Measurements from ENCODE around the gene ATG5.
"Not testable (repeated sequence)": the region's sequence is repeated elsewhere in the genome, so short reads cannot be mapped to it uniquely, and the experiment has no call there.

ATG5 gene

DNA sequence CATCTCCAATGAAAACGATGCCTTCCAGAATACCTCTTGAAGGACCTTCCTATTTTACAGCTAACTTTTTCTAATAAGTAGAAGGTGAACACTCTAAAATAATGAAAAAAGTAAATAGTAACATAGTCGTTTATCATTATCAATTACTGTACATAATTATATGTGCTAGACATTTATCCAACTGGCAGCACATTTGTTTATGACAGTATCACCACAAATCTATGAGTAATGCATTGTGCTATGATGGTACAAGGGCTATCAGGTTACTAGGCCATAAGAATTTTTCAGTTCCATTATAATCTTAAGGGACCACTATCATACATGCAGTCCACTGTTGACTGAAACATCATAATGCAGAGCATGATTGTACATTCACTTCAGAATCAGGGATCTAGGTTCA lies 68.4 kb downstream of the ATG5 start:
- DNase-seq (ENCODE audit: low read depth, low spot score) = no peak

DNA sequence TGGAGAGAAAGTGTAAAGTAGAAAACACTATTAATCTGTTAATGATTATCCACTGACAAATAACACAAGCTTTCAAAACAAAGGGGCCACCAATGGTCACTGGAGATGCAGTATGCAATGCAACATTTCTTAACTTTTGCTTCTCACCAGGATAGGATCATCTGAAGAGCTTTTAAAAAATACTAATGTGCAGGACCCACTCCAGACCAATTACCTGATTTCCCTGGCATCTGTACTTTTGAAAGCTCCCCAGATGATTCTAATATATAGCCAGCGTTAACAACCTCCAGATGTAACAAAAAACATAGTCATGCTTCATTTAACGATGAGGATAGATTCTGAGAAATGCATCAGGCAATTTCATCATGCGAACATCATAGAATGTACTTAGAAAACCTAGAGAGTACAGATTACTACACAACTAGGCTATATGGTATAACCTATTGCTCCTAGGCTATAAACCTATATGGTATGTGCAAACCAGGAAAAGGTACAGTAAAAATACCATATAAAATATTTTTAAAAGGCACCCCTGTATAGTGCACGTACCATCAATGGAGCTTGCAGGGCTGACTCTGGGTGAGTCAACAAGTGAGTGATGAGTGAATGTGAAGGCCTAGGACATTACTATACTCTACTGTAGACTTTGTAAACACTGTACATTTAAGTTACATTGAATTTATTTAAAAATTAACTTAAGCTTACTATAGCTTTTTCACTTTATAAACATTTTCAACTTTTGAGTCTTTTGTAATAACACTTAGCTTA lies 69.2 kb downstream of the ATG5 start:
- DNase-seq (ENCODE audit: low read depth, low spot score) = no peak

GRCh38 chr6:106255306-106255705 lies 70.3 kb downstream of the ATG5 start:
- no peak for DNase-seq (ENCODE audit: low read depth, low spot score)

GRCh38 chr6:106254636-106255035 lies 70.9 kb downstream of the ATG5 start:
- DNase-seq (ENCODE audit: low read depth, low spot score) = no peak

DNA sequence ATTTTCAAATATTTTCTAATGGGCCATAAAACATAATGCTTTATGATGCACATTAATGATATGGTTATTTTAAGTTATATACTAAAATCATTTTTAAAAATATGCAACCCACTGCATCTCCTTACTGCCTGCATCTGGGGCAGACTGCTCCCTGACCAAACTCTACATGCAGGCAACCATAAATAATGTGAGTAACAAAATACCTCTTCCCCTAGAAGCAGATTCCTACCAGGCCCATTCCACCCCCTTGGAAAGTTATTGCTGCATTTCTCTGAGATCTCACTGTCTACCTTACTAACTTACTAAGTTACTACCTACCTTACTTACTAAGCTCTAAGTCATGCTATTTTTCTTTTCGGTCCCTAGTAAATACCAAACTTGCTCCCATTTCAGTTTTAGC lies 71.8 kb downstream of the ATG5 start:
- DNase-seq (ENCODE audit: low read depth, low spot score) = no peak

- DNase-seq (ENCODE audit: low read depth, low spot score) = no peak
Observed at GRCh38 chr6:106253172-106253571, 72.4 kb downstream of the ATG5 start.

DNA sequence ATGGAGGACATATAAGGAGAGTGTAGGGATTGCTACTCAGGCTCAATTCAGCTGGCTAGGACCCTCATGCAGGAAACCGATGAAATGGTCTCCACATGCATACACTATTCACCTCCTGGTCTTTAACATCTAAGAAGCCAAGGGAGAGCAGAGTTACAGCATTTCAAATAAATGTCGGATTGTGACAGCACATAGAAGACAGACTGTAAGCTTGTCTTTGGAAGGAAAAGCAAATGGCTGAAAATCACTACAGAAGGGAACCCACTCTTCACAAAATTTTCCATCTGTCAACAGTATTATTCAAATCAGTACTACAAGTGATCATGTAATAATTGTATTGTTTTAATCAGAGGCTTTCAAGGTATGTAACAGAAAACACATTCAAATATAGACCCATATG lies 72.9 kb downstream of the ATG5 start:
- DNase-seq (ENCODE audit: low read depth, low spot score) = no peak

GRCh38 chr6:106251531-106252255 lies 73.9 kb downstream of the ATG5 start:
- DNase-seq (ENCODE audit: low read depth, low spot score) = not testable (repeated sequence)

GRCh38 chr6:106250953-106251352 lies 74.6 kb downstream of the ATG5 start:
- DNase-seq (ENCODE audit: low read depth, low spot score) = no peak

GRCh38 chr6:106249658-106250057 lies 75.9 kb downstream of the ATG5 start:
- no peak for DNase-seq (ENCODE audit: low read depth, low spot score)

GRCh38 chr6:106247733-106248132 lies 77.8 kb downstream of the ATG5 start:
- no peak for DNase-seq (ENCODE audit: low read depth, low spot score)

GRCh38 chr6:106247293-106247692 lies 78.3 kb downstream of the ATG5 start:
- no peak for DNase-seq (ENCODE audit: low read depth, low spot score)

- DNase-seq (ENCODE audit: low read depth, low spot score) = no peak
Observed at GRCh38 chr6:106244931-106245330, 80.6 kb downstream of the ATG5 start.

- no peak for DNase-seq (ENCODE audit: low read depth, low spot score)
Observed at GRCh38 chr6:106244521-106244920, 81.0 kb downstream of the ATG5 start.

DNA sequence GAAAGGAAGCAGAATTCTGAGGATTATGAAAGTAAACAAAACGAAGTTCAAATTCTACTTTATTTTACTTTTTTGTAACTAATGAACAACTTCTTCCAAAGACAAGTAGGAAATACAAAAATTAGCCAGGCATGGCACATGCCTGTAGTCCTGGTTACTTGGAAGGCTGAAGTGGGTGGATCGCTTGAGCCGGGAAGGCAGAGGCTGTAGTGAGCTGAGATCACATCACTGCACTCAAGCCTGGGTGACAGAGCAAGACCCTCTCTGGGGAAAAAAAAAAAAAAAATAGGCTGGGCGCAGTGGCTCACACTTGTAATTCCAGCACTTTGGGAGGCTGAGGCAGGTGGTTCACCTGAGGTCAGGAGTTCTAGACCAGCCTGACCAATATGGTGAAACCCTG lies 82.3 kb downstream of the ATG5 start:
- DNase-seq (ENCODE audit: low read depth, low spot score) = no peak

DNA sequence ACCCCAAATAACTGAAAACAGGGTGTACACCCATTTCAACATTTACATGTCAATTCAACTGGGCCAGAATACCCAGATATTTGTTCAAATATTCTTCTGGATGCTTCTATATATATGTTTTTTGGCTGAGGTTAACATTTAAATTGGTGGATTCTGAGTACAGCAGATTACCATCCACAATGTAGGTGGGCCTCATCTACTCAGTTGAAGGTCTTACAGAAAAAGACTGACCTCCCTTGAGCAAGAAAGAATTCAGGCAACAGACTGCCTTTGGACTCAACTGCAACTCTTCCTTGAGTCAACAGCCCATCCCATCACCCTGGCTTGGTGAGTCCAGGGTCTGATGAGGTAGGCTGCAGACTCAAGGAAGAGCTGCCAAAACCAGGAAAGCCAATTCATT lies 84.1 kb downstream of the ATG5 start:
- no peak for DNase-seq (ENCODE audit: low read depth, low spot score)

- no peak for DNase-seq (ENCODE audit: low read depth, low spot score)
Observed at GRCh38 chr6:106237286-106237685, 88.3 kb downstream of the ATG5 start.

GRCh38 chr6:106229876-106230445 lies 95.6 kb downstream of the ATG5 start:
- not testable (repeated sequence) for DNase-seq (ENCODE audit: low read depth, low spot score)

DNA sequence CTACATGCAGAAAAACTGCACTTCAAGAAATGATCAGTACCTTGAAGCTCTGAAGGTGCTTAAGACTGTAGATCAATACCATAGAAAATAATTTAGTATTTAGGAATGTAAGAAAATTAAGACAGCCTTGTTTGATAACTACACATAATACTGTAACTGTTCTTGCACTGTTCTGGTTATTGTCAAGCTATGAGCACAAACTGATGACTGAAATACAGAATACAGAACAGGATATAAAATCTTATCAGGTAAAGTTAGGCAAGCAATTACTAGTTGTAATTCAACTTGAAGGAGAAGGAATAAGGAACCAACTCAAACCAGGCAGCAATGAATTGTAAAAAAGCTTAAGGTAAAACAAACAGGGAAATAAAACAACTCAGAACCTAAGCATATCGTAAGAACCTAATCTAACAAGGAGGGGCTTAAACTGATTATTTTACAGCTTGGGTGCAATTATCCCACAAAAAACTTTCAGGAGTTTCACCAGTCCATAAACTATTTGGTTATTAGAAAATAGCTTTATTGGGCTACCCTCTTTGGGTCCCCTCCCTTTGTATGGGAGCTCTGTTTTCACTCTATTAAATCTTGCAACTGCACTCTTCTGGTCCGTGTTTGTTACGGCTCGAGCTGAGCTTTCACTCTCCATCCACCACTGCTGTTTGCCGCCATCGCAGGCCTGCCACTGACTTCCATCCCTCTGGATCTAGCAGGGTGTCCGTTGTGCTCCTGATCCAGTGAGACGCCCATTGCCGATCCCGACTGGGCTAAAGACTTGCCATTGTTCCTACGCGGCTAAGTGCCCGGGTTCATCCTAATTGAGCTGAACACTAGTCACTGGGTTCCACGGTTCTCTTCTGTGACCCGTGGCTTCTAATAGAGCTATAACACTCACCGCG lies 97.7 kb downstream of the ATG5 start:
- no peak for DNase-seq (ENCODE audit: low read depth, low spot score)

DNA sequence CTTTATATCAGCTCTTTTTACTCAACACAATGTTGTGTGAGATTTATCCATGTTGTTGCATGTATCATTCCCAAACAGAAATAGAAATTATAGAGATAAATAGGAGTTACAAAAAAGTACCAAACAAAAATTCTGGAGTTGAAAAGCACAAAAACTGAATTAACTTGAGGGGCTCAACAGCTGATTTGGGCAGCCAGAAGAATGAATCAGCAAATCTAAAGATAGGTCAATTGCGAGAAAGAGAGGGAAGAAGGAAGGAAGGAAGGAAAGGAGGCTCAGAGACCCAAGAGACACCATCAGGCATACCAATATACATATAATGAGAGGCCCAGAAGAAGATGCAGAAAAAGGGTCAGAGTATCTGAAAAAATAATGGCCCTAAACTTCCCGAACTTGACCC lies 98.9 kb downstream of the ATG5 start:
- DNase-seq (ENCODE audit: low read depth, low spot score) = no peak

GRCh38 chr6:106225581-106225980 lies 100.0 kb downstream of the ATG5 start:
- no peak for DNase-seq (ENCODE audit: low read depth, low spot score)
